ENCODE results near the gene CISH. TPM values are rescaled to one million over a fixed set of nuclear protein-coding genes. Genes with fewer than 3 reads are reported as not detected.

Gene CISH
- total and polyA plus RNA-seq, 9 of the 15 experiments (the other 6 are each of a cell fraction or from before 2014, with no cell fraction given), result 1.7 to 47.7 (median 18.3) TPM

DNA sequence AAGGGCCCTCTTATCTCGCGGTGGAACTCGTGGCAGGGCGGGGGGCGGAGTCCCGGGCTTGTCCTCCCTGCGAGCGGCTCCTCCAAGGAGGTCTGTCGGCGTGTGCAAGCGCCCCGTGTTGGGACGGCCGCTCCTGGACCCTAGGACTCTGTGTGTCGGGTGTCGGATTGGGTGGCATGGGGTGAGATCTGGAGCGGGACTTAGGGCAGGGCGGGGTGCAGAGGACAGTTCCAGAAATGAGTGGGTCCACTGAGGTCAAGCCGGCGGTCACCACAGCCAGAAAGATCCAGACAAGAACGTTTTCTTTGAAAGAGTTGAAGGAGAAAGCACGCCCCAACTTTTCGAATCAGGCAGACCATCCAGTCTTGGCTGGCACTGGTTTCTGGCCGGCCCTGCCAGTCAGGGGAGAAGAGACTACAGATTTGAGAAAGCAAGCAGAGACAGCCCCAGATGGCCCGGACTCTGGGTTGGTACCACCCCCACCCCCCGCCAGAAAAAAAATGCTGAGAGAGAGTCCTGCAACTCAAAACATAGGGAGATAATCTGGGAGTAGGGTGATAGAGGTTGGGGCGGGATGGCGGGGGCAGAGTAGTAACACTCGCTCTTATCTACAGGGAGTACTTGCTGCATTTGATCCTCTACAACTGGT, 784 bp upstream of the CISH start (continued):
- TF ChIP-seq HDAC3 (IDR thresholded peaks at IDR 0.05; ENCODE audit: borderline replicate concordance, partially characterized antibody) (peak; percentile 34), TSC22D4 (tag; IDR thresholded peaks at IDR 0.05) (no peak), ZNF274 (IDR thresholded peaks at IDR 0.05; ENCODE audit: borderline replicate concordance, low read depth, low read length) (no peak), POLR3G (IDR thresholded peaks at IDR 0.05; ENCODE audit: extremely low read depth, insufficient read length, insufficient replicate concordance) (no peak), MYBL2 (IDR thresholded peaks at IDR 0.05; ENCODE audit: low read depth) (no peak), MYBL2 (CRISPR knock-in tag; IDR thresholded peaks at IDR 0.05; ENCODE audit: borderline replicate concordance) (no peak), ZNF311 (CRISPR knock-in tag; IDR thresholded peaks at IDR 0.05) (no peak), ZBTB7A (IDR thresholded peaks at IDR 0.05; ENCODE audit: borderline replicate concordance, control insufficient read depth, low read depth, low read length) (no peak), CBX8 (IDR thresholded peaks at IDR 0.05; ENCODE audit: borderline replicate concordance, extremely low read depth, low read depth, low read length, poor library complexity, severe bottlenecking) (no peak), RFX1 (IDR thresholded peaks at IDR 0.05) (no peak), ARNT (IDR thresholded peaks at IDR 0.05) (no peak), ZNF408 (CRISPR knock-in tag; IDR thresholded peaks at IDR 0.05; ENCODE audit: low read depth) (no peak), SMAD2 (IDR thresholded peaks at IDR 0.05; ENCODE audit: low read depth, low read length) (no peak), CBX2 (IDR thresholded peaks at IDR 0.05; ENCODE audit: insufficient read depth, low read length, poor library complexity, severe bottlenecking) (no peak), ZNF75A (CRISPR knock-in tag; IDR thresholded peaks at IDR 0.05) (no peak), MTA2 (IDR thresholded peaks at IDR 0.05; ENCODE audit: low read depth) (no peak), ETS2 (tag; IDR thresholded peaks at IDR 0.05; ENCODE audit: borderline replicate concordance, poor library complexity, severe bottlenecking) (no peak), EP300 (IDR thresholded peaks at IDR 0.05; ENCODE audit: low read length) (peak; percentile 77; the same call in 1 of the 2 replicates), GATAD2B (IDR thresholded peaks at IDR 0.05; ENCODE audit: borderline replicate concordance) (peak; percentile 62; the same call in 1 of the 2 replicates)
- TF ChIP-seq, protein P1, sequence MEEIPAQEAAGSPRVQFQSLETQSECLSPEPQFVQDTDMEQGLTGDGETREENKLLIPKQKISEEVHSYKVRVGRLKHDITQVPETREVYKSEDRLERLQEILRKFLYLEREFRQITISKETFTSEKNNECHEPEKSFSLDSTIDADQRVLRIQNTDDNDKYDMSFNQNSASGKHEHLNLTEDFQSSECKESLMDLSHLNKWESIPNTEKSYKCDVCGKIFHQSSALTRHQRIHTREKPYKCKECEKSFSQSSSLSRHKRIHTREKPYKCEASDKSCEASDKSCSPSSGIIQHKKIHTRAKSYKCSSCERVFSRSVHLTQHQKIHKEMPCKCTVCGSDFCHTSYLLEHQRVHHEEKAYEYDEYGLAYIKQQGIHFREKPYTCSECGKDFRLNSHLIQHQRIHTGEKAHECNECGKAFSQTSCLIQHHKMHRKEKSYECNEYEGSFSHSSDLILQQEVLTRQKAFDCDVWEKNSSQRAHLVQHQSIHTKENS (CRISPR knock-in tag; IDR thresholded peaks at IDR 0.05), result no peak
- TF ChIP-seq, protein P2, sequence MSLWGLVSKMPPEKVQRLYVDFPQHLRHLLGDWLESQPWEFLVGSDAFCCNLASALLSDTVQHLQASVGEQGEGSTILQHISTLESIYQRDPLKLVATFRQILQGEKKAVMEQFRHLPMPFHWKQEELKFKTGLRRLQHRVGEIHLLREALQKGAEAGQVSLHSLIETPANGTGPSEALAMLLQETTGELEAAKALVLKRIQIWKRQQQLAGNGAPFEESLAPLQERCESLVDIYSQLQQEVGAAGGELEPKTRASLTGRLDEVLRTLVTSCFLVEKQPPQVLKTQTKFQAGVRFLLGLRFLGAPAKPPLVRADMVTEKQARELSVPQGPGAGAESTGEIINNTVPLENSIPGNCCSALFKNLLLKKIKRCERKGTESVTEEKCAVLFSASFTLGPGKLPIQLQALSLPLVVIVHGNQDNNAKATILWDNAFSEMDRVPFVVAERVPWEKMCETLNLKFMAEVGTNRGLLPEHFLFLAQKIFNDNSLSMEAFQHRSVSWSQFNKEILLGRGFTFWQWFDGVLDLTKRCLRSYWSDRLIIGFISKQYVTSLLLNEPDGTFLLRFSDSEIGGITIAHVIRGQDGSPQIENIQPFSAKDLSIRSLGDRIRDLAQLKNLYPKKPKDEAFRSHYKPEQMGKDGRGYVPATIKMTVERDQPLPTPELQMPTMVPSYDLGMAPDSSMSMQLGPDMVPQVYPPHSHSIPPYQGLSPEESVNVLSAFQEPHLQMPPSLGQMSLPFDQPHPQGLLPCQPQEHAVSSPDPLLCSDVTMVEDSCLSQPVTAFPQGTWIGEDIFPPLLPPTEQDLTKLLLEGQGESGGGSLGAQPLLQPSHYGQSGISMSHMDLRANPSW (CRISPR knock-in tag; IDR thresholded peaks at IDR 0.05), result no peak
- TF ChIP-seq, protein P3, sequence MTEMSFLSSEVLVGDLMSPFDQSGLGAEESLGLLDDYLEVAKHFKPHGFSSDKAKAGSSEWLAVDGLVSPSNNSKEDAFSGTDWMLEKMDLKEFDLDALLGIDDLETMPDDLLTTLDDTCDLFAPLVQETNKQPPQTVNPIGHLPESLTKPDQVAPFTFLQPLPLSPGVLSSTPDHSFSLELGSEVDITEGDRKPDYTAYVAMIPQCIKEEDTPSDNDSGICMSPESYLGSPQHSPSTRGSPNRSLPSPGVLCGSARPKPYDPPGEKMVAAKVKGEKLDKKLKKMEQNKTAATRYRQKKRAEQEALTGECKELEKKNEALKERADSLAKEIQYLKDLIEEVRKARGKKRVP (CRISPR knock-in tag; IDR thresholded peaks at IDR 0.05), result no peak
- TF ChIP-seq, protein P4, sequence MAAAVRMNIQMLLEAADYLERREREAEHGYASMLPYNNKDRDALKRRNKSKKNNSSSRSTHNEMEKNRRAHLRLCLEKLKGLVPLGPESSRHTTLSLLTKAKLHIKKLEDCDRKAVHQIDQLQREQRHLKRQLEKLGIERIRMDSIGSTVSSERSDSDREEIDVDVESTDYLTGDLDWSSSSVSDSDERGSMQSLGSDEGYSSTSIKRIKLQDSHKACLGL (CRISPR knock-in tag; IDR thresholded peaks at IDR 0.05; ENCODE audit: borderline replicate concordance, poor library complexity, severe bottlenecking), result no peak

All from K562 (cell line).